HepG2 (cell line): Measurements from ENCODE around the gene LUZP1. TPM values are rescaled to one million over a fixed set of nuclear protein-coding genes. Genes with fewer than 3 reads are reported as not detected.

ENCODE experiments used
- AGO1 ChIP-seq: fragments of 200-400 bp; formaldehyde crosslinking; IDR thresholded peaks from 2 replicates; pipeline ENCODE4 v1.6.1; 2017; ENCODE audit warnings: mild to moderate bottlenecking, low read depth, low read length, moderate library complexity; ENCODE audit not compliant: poor library complexity, severe bottlenecking
- BCL6 ChIP-seq: IDR thresholded peaks from 2 replicates; pipeline ENCODE4 v1.6.1; 2016; ENCODE audit warnings: missing genetic modification reagents, missing compliant biosample characterization
- CEBPG ChIP-seq: IDR thresholded peaks from 2 replicates; pipeline ENCODE4 v1.6.1; 2016
- GABPA ChIP-seq, 2 experiments: IDR thresholded peaks; 2 replicates each; pipeline ENCODE4 v1.6.1; 2011 to 2016; ENCODE audit warnings: low read depth in 2 of 2, low read length in 1 of 2, missing biosample characterization in 1 of 2, missing genetic modification characterization in 1 of 2
- HOXA9 ChIP-seq: sonication (generic); formaldehyde crosslinking; IDR thresholded peaks from 2 replicates; pipeline ENCODE4 v1.8.1; 2022; ENCODE audit warnings: missing genetic modification reagents, mild to moderate bottlenecking, moderate library complexity, borderline replicate concordance
- ISX ChIP-seq: sonication (generic); formaldehyde crosslinking; conservative IDR thresholded peaks from 2 replicates; pipeline ENCODE4 v1.5.0; 2020; ENCODE audit warnings: missing genetic modification reagents
- MAZ ChIP-seq, 2 experiments: sonication (generic) in 1 of 2; formaldehyde crosslinking in 1 of 2; IDR thresholded peaks; 2 replicates each; pipeline versions ENCODE4 v1.5.0 to v1.6.1; 2012 to 2020; ENCODE audit warnings: low read depth in 2 of 2, mild to moderate bottlenecking in 2 of 2, borderline replicate concordance in 1 of 2, improper control_type of control experiment in 1 of 2, low read length in 1 of 2, missing genetic modification reagents in 1 of 2, moderate library complexity in 1 of 2
- NAIF1 ChIP-seq: sonication (generic); formaldehyde crosslinking; IDR thresholded peaks from 2 replicates; pipeline ENCODE4 v1.5.0; 2020; ENCODE audit warnings: mild to moderate bottlenecking, missing genetic modification reagents, borderline replicate concordance
- PITX1 ChIP-seq: sonication (generic); formaldehyde crosslinking; IDR thresholded peaks from 2 replicates; pipeline ENCODE4 v1.5.1; 2020; ENCODE audit warnings: mild to moderate bottlenecking, missing genetic modification reagents
- SIX1 ChIP-seq: sonication (generic); formaldehyde crosslinking; IDR thresholded peaks from 2 replicates; pipeline ENCODE4 v1.4.0; 2020; ENCODE audit warnings: missing genetic modification reagents, borderline replicate concordance
- ZBTB21 ChIP-seq: sonication (generic); formaldehyde crosslinking; IDR thresholded peaks from 2 replicates; pipeline ENCODE4 v1.4.0; 2020; ENCODE audit warnings: missing genetic modification reagents
- ZNF136 ChIP-seq: sonication (generic); formaldehyde crosslinking; IDR thresholded peaks from 2 replicates; pipeline ENCODE4 v1.8.1; 2022; ENCODE audit warnings: low read depth, mild to moderate bottlenecking, moderate library complexity, missing genetic modification reagents
- ZNF329 ChIP-seq: sonication (generic); formaldehyde crosslinking; IDR thresholded peaks from 2 replicates; pipeline ENCODE4 v1.9.0; 2021; ENCODE audit warnings: low read depth, mild to moderate bottlenecking, missing genetic modification reagents
- ZNF432 ChIP-seq: sonication (generic); formaldehyde crosslinking; IDR thresholded peaks from 2 replicates; pipeline ENCODE4 v1.5.0; 2020; ENCODE audit warnings: missing genetic modification reagents, mild to moderate bottlenecking, borderline replicate concordance
- ZNF446 ChIP-seq: sonication (generic); formaldehyde crosslinking; IDR thresholded peaks from 2 replicates; pipeline ENCODE4 v1.5.0; 2020; ENCODE audit warnings: mild to moderate bottlenecking, missing genetic modification reagents
- ZNF550 ChIP-seq: sonication (generic); formaldehyde crosslinking; IDR thresholded peaks from 2 replicates; pipeline ENCODE4 v1.4.0; 2020; ENCODE audit warnings: mild to moderate bottlenecking, missing genetic modification reagents, borderline replicate concordance
- ZNF670 ChIP-seq: sonication (generic); formaldehyde crosslinking; IDR thresholded peaks from 2 replicates; pipeline ENCODE4 v1.8.0; 2022; ENCODE audit warnings: mild to moderate bottlenecking, missing genetic modification reagents, borderline replicate concordance
- polyA plus RNA-seq, 8 experiments: library from polyadenylated mRNA; depleted of rRNA in 3 of 8; stranded (reverse) in 7 of 8; unstranded in 1 of 8; fragments of >200 nt; fragmentation: Illumina TruSeq in 4 of 8; extraction: Trizol in 4 of 8; gene quantifications; 2 replicates each; pipeline versions ENCODE4 v1.2.1 to v1.2.3, GENCODE V29; 2011 to 2016; ENCODE audit warnings: low read depth in 4 of 8, missing spikeins in 1 of 8, mixed read lengths in 1 of 8; ENCODE audit not compliant: insufficient read depth in 1 of 8
- total RNA-seq, 5 experiments: library from RNA; depleted of rRNA; stranded (reverse); fragments of >200 nt; fragmentation: Illumina TruSeq; extraction: Trizol; gene quantifications; 2 replicates each; pipeline ENCODE4 v1.2.3, GENCODE V29; 2016; ENCODE audit warnings: low read depth in 1 of 5
- TF ChIP-seq, protein P1 (sequence below): sonication (generic); formaldehyde crosslinking; IDR thresholded peaks from 2 replicates; pipeline ENCODE4 v1.4.0; 2020; ENCODE audit warnings: mild to moderate bottlenecking, missing genetic modification reagents
- TF ChIP-seq, protein P2 (sequence below): sonication (generic); formaldehyde crosslinking; IDR thresholded peaks from 2 replicates; pipeline ENCODE4 v1.4.0; 2020; ENCODE audit warnings: mild to moderate bottlenecking, missing genetic modification reagents, borderline replicate concordance
- TF ChIP-seq, protein P3 (sequence below): IDR thresholded peaks from 2 replicates; pipeline ENCODE4 v1.6.1; 2018; ENCODE audit warnings: missing genetic modification reagents

Gene LUZP1
- total and polyA plus RNA-seq, 2 of the 13 experiments (the other 11 are each of a cell fraction or from before 2014, with no cell fraction given) = 6.9 to 12.7 TPM

DNA sequence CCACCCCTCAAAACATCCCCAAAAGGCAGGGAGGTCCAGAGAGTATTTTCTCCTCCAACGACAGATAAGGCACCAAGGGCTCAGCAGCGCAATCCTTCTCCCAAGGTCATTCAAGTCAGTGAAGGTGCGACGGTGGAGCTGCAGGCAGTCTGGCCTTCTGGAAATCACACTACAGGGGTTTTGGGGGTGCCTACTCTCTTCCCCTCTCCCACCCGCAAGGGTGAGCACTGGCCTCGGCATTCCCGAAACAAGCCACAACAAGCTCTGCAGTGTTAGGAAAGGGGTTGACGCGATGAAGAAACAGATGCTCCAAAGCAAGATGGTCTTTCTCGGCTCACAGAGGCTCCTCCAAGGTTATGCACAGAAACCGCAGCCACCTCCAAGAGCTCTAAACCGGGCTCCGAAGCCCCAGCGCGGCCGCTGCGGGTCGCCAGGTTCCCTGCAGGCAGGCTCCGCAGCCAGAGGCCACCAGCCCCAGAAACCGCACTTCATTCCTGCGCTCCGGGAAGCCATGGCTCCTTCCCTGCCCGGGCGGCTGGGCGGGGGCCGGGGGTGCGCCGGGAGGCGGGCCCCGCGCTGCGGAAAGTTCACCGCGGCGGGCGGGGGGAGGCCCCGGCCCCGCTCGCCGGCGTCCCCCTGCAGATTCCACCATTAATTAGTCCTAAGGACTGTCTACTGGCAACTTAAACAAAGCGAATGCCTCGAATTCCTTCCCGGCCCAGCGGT is 1.1 kb downstream of the LUZP1 start (continued):
- TF ChIP-seq, protein P1, sequence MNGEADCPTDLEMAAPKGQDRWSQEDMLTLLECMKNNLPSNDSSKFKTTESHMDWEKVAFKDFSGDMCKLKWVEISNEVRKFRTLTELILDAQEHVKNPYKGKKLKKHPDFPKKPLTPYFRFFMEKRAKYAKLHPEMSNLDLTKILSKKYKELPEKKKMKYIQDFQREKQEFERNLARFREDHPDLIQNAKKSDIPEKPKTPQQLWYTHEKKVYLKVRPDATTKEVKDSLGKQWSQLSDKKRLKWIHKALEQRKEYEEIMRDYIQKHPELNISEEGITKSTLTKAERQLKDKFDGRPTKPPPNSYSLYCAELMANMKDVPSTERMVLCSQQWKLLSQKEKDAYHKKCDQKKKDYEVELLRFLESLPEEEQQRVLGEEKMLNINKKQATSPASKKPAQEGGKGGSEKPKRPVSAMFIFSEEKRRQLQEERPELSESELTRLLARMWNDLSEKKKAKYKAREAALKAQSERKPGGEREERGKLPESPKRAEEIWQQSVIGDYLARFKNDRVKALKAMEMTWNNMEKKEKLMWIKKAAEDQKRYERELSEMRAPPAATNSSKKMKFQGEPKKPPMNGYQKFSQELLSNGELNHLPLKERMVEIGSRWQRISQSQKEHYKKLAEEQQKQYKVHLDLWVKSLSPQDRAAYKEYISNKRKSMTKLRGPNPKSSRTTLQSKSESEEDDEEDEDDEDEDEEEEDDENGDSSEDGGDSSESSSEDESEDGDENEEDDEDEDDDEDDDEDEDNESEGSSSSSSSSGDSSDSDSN = peak; percentile 77
- TF ChIP-seq ZNF550 (CRISPR knock-in tag) = no peak
- 0 out of 2 replicates have a peak, but pooled peaks have one; percentile 6 for TF ChIP-seq CEBPG (CRISPR knock-in tag)
- TF ChIP-seq HOXA9 (CRISPR knock-in tag) = no peak
- TF ChIP-seq SIX1 (CRISPR knock-in tag) = no peak
- TF ChIP-seq, protein P2, sequence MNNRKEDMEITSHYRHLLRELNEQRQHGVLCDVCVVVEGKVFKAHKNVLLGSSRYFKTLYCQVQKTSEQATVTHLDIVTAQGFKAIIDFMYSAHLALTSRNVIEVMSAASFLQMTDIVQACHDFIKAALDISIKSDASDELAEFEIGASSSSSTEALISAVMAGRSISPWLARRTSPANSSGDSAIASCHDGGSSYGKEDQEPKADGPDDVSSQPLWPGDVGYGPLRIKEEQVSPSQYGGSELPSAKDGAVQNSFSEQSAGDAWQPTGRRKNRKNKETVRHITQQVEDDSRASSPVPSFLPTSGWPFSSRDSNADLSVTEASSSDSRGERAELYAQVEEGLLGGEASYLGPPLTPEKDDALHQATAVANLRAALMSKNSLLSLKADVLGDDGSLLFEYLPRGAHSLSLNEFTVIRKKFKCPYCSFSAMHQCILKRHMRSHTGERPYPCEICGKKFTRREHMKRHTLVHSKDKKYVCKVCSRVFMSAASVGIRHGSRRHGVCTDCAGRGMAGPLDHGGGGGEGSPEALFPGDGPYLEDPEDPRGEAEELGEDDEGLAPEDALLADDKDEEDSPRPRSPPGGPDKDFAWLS (CRISPR knock-in tag) = no peak
- 0 out of 2 replicates have a peak, but pooled peaks have one; percentile 40 for TF ChIP-seq MAZ (IDR thresholded peaks at IDR 0.05; ENCODE audit: borderline replicate concordance, low read depth, low read length)
- TF ChIP-seq MAZ (CRISPR knock-in tag; IDR thresholded peaks at IDR 0.05; ENCODE audit: low read depth) = no peak; the same call in 1 of the 2 replicates
- TF ChIP-seq ZNF329 (CRISPR knock-in tag) = 0 out of 2 replicates have a peak, but pooled peaks have one; percentile 24
- 0 out of 2 replicates have a peak, but pooled peaks have one; percentile 7 for TF ChIP-seq BCL6 (CRISPR knock-in tag)
- TF ChIP-seq NAIF1 = no peak
- no peak for TF ChIP-seq ZNF136 (CRISPR knock-in tag)
- TF ChIP-seq, protein P3, sequence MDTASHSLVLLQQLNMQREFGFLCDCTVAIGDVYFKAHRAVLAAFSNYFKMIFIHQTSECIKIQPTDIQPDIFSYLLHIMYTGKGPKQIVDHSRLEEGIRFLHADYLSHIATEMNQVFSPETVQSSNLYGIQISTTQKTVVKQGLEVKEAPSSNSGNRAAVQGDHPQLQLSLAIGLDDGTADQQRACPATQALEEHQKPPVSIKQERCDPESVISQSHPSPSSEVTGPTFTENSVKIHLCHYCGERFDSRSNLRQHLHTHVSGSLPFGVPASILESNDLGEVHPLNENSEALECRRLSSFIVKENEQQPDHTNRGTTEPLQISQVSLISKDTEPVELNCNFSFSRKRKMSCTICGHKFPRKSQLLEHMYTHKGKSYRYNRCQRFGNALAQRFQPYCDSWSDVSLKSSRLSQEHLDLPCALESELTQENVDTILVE (CRISPR knock-in tag) = no peak
- no peak for TF ChIP-seq ZNF432
- no peak for TF ChIP-seq ZBTB21
- 0 out of 2 replicates have a peak, but pooled peaks have one; percentile 50 for TF ChIP-seq ZNF670
- peak; percentile 87 for TF ChIP-seq AGO1
- TF ChIP-seq ZNF446 (CRISPR knock-in tag) = no peak
- no peak for TF ChIP-seq GABPA (IDR thresholded peaks at IDR 0.05; ENCODE audit: low read depth, low read length)
- 0 out of 2 replicates have a peak, but pooled peaks have one; percentile 3 for TF ChIP-seq GABPA (CRISPR knock-in tag; IDR thresholded peaks at IDR 0.05; ENCODE audit: low read depth)
- 0 out of 2 replicates have a peak, but pooled peaks have one; percentile 33 for TF ChIP-seq PITX1 (CRISPR knock-in tag)
- no peak for TF ChIP-seq ISX (CRISPR knock-in tag)
